ENCODE data around the gene SMIM14. TPM values are rescaled to one million over a fixed set of nuclear protein-coding genes. Genes with fewer than 3 reads are reported as not detected.

Gene SMIM14
- total and polyA plus RNA-seq, 9 of the 15 experiments (the other 6 are each of a cell fraction or from before 2014, with no cell fraction given), result 0.98 to 3.7 (median 2.2) TPM

GRCh38 chr4:39559626-39560025 is 79.0 kb downstream of the SMIM14 start:
- FAIRE-seq (no peak), DNase-seq (ENCODE audit: extremely low read depth in 1 of 4, low spot score in 3 of 4) (no peak), ATAC-seq (no peak)
- peaks cover 0 to 13% of the 10 kb centered on the region in 2 experiments; a peak in 3 of 5 replicates for H3K27me3 ChIP-seq (ENCODE audit: control insufficient read depth in 2 of 2, insufficient read depth in 2 of 2, low read length in 2 of 2)
- 23% methylated on average over 9 of the region's 9 CpGs for WGBS (ENCODE audit: insufficient coverage, low coverage, missing lambda C conversion rate)
- no peaks in the 10 kb centered on the region for H3K9me1 ChIP-seq (ENCODE audit: control insufficient read depth, insufficient read depth, low read length)
- no peaks in the 10 kb centered on the region; the same call in 1 of the 2 replicates for H4K20me1 ChIP-seq (replicated peaks; ENCODE audit: control insufficient read depth, insufficient read depth, low read length)
- H3K9me3 ChIP-seq (replicated peaks; ENCODE audit: control insufficient read depth, insufficient read depth, low read depth, low read length), result no peaks in the 10 kb centered on the region
- H3K4me2 ChIP-seq (ENCODE audit: insufficient read depth, low read length), result no peak overlapping the region
- no peaks in the 10 kb centered on the region; a peak in 1 of 5 replicates for H3K4me1 ChIP-seq (replicated peaks in 1 of 2; ENCODE audit: control insufficient read depth in 2 of 2, insufficient read depth in 2 of 2, low read length in 2 of 2)
- intact Hi-C loops (cut with micrococcal nuclease) (no loop called here), in situ Hi-C loops (cut with MboI) (no loop called here)
- no peak overlapping the region for H3K27ac ChIP-seq (ENCODE audit: extremely low read depth, low read depth, low read length)
- no peak overlapping the region for H3K4me3 ChIP-seq
- H3K79me2 ChIP-seq (ENCODE audit: control insufficient read depth, insufficient read depth, low read length), result no peaks in the 10 kb centered on the region
- H2AFZ ChIP-seq (ENCODE audit: low read depth, low read length), result no peak overlapping the region
- BruUV-seq (replicated peaks), result no TSS peak
- CTCF ChIA-PET (ENCODE audit: low intra/inter-chr PET ratio), result no interaction called here
- H3K9ac ChIP-seq (ENCODE audit: insufficient read depth in 1 of 2, low read depth in 2 of 2, low read length in 2 of 2), result no peak overlapping the region
- H3K36me3 ChIP-seq (ENCODE audit: control insufficient read depth, insufficient read depth, low read length), result no peaks in the 10 kb centered on the region
- POLR2A ChIA-PET, result interaction anchor here (0.7 kb wide), 1 partner anchor 309 kb away, joined by 3 read pairs; no protein-coding TSS in a partner anchor
- TF ChIP-seq BRF1 (IDR thresholded peaks at IDR 0.05; ENCODE audit: borderline replicate concordance, extremely low read depth, insufficient read length), result no peak
- no peak for TF ChIP-seq ILK (tag; IDR thresholded peaks at IDR 0.05; ENCODE audit: borderline replicate concordance, low read depth)
- TF ChIP-seq, protein P1, sequence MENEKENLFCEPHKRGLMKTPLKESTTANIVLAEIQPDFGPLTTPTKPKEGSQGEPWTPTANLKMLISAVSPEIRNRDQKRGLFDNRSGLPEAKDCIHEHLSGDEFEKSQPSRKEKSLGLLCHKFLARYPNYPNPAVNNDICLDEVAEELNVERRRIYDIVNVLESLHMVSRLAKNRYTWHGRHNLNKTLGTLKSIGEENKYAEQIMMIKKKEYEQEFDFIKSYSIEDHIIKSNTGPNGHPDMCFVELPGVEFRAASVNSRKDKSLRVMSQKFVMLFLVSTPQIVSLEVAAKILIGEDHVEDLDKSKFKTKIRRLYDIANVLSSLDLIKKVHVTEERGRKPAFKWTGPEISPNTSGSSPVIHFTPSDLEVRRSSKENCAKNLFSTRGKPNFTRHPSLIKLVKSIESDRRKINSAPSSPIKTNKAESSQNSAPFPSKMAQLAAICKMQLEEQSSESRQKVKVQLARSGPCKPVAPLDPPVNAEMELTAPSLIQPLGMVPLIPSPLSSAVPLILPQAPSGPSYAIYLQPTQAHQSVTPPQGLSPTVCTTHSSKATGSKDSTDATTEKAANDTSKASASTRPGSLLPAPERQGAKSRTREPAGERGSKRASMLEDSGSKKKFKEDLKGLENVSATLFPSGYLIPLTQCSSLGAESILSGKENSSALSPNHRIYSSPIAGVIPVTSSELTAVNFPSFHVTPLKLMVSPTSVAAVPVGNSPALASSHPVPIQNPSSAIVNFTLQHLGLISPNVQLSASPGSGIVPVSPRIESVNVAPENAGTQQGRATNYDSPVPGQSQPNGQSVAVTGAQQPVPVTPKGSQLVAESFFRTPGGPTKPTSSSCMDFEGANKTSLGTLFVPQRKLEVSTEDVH (IDR thresholded peaks at IDR 0.05; ENCODE audit: low read depth, partially characterized antibody), result no peak
- TF ChIP-seq ZNF224 (CRISPR knock-in tag; IDR thresholded peaks at IDR 0.05), result no peak
- no peak for TF ChIP-seq DMBX1 (CRISPR knock-in tag; IDR thresholded peaks at IDR 0.05; ENCODE audit: borderline replicate concordance)
- TF ChIP-seq, protein P2, sequence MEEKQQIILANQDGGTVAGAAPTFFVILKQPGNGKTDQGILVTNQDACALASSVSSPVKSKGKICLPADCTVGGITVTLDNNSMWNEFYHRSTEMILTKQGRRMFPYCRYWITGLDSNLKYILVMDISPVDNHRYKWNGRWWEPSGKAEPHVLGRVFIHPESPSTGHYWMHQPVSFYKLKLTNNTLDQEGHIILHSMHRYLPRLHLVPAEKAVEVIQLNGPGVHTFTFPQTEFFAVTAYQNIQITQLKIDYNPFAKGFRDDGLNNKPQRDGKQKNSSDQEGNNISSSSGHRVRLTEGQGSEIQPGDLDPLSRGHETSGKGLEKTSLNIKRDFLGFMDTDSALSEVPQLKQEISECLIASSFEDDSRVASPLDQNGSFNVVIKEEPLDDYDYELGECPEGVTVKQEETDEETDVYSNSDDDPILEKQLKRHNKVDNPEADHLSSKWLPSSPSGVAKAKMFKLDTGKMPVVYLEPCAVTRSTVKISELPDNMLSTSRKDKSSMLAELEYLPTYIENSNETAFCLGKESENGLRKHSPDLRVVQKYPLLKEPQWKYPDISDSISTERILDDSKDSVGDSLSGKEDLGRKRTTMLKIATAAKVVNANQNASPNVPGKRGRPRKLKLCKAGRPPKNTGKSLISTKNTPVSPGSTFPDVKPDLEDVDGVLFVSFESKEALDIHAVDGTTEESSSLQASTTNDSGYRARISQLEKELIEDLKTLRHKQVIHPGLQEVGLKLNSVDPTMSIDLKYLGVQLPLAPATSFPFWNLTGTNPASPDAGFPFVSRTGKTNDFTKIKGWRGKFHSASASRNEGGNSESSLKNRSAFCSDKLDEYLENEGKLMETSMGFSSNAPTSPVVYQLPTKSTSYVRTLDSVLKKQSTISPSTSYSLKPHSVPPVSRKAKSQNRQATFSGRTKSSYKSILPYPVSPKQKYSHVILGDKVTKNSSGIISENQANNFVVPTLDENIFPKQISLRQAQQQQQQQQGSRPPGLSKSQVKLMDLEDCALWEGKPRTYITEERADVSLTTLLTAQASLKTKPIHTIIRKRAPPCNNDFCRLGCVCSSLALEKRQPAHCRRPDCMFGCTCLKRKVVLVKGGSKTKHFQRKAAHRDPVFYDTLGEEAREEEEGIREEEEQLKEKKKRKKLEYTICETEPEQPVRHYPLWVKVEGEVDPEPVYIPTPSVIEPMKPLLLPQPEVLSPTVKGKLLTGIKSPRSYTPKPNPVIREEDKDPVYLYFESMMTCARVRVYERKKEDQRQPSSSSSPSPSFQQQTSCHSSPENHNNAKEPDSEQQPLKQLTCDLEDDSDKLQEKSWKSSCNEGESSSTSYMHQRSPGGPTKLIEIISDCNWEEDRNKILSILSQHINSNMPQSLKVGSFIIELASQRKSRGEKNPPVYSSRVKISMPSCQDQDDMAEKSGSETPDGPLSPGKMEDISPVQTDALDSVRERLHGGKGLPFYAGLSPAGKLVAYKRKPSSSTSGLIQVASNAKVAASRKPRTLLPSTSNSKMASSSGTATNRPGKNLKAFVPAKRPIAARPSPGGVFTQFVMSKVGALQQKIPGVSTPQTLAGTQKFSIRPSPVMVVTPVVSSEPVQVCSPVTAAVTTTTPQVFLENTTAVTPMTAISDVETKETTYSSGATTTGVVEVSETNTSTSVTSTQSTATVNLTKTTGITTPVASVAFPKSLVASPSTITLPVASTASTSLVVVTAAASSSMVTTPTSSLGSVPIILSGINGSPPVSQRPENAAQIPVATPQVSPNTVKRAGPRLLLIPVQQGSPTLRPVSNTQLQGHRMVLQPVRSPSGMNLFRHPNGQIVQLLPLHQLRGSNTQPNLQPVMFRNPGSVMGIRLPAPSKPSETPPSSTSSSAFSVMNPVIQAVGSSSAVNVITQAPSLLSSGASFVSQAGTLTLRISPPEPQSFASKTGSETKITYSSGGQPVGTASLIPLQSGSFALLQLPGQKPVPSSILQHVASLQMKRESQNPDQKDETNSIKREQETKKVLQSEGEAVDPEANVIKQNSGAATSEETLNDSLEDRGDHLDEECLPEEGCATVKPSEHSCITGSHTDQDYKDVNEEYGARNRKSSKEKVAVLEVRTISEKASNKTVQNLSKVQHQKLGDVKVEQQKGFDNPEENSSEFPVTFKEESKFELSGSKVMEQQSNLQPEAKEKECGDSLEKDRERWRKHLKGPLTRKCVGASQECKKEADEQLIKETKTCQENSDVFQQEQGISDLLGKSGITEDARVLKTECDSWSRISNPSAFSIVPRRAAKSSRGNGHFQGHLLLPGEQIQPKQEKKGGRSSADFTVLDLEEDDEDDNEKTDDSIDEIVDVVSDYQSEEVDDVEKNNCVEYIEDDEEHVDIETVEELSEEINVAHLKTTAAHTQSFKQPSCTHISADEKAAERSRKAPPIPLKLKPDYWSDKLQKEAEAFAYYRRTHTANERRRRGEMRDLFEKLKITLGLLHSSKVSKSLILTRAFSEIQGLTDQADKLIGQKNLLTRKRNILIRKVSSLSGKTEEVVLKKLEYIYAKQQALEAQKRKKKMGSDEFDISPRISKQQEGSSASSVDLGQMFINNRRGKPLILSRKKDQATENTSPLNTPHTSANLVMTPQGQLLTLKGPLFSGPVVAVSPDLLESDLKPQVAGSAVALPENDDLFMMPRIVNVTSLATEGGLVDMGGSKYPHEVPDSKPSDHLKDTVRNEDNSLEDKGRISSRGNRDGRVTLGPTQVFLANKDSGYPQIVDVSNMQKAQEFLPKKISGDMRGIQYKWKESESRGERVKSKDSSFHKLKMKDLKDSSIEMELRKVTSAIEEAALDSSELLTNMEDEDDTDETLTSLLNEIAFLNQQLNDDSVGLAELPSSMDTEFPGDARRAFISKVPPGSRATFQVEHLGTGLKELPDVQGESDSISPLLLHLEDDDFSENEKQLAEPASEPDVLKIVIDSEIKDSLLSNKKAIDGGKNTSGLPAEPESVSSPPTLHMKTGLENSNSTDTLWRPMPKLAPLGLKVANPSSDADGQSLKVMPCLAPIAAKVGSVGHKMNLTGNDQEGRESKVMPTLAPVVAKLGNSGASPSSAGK (IDR thresholded peaks at IDR 0.05), result no peak
- no peak for TF ChIP-seq ZNF717 (CRISPR knock-in tag; IDR thresholded peaks at IDR 0.05)
- no peak for TF ChIP-seq ZNF175 (CRISPR knock-in tag; IDR thresholded peaks at IDR 0.05; ENCODE audit: low read depth)

Measured in K562 (cell line).